Activated CD4-positive, alpha-beta T cell treated with anti-CD3 and anti-CD28 coated beads, Interleukin-2, amount 50 U/mL, for 1 hour (primary cell): ENCODE data around the gene MASP1.
"Not testable (repeated sequence)": the region's sequence is repeated elsewhere in the genome, so short reads cannot be mapped to it uniquely, and the experiment has no call there.

Experiments
- DNase-seq: peaks from one replicate; pipeline ENCODE4 v3.0.0-alpha.2; 2020

MASP1 gene

DNA sequence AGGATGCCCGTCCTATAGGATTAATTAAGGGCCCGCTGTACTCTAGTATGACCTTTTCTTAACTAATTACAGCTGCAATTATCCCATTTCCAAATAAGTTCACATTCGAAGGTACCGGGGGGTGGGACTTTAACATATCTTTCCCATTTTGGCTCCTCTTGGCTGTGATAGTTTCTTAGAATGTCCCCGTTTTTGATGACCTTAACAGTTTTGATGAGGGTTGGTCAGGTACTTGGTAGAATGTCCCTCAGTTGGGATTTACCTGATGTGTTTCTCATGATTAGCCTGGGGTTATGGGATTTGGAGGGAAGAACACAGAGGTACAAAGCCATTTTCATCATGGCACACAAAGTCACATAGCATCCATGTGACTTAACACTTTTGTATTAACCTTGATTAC lies 76.1 kb downstream of the MASP1 start:
- no peak for DNase-seq

DNA sequence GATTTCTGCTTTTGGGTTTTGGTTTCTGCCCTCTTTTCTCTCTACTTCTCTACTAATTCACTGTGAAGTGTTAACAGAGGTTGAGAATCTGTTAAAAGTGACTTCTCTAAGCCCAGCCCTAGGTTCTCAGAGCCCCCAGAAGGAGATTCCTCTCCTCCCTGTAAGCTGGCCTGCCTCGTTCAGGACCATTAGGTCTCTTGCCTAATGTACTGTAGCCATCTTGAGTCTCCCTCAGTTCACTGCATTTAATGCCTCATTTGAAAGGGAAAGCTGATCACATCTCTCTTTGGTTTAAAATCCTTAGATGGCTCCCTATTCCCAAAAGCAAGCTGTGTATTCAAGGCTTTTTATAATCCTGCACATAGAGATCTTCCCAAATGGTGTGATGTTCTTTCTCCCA lies 77.9 kb downstream of the MASP1 start:
- no peak for DNase-seq

DNA sequence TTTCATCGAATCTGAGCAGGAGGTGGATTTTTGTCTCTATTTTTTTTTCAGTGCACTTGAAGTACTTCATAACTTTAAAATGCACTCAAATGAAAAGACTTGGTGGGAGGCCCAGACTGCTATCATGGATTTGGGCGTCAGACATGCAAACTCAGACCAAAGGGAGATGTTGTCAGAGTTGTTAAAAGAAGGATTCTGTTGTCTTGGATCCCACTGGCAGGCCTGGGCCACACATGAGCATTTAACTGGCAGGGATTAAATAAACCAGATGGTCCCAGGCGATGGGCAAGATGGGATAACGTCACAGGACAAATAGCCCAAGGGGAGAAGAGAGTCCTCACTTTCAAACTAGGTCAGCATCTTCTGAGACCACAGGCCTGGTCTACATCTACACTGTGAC lies 78.8 kb downstream of the MASP1 start:
- no peak for DNase-seq

DNA sequence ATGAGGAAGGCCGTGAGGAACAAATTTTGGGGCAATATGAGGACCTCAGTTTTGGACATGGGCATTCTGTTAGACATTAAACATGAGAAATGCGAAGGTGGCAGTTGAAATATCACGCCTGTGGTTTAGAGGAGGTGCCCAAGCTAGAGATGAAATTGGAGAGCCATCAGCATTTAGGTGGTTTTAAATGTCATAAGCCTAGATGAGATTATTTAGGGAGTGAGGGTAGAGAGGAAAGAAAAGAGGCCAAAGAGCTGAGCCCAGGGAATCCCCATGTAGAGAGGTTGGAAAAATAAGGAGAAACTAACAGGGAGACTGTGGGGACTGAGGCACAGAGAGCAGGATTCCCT lies 79.4 kb downstream of the MASP1 start:
- no peak for DNase-seq

DNA sequence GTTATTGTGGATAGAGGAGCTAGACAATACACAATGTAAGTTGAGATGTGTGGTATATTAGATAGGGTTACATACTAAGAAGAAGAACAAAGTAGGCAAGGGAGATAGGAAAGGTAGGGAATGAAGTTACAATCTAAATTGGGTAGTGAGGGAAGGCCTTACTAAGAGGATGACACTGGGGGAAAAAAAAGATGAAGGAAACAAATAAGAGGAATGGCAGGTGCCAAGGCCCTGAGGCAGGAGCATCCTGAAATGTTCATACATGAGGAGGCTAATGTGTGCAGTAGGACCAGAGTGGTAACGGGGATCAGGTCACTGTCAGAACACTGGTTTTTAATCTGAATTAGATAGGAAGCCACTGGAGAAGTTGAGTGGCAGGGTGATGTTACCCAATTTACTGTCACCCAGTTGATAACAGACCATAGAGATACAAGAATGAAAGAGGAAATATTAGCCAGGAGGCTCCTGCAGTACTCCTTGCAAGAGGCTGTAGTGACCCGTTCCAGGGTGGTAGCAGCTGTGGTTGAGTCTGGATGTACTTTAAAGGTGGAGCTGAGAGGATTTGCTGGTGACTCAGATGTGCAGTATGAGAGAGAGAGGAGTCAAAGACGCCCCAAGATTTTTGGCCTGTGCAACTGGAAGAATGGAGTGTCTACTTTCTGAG lies 79.9 kb downstream of the MASP1 start:
- no peak for DNase-seq

DNA sequence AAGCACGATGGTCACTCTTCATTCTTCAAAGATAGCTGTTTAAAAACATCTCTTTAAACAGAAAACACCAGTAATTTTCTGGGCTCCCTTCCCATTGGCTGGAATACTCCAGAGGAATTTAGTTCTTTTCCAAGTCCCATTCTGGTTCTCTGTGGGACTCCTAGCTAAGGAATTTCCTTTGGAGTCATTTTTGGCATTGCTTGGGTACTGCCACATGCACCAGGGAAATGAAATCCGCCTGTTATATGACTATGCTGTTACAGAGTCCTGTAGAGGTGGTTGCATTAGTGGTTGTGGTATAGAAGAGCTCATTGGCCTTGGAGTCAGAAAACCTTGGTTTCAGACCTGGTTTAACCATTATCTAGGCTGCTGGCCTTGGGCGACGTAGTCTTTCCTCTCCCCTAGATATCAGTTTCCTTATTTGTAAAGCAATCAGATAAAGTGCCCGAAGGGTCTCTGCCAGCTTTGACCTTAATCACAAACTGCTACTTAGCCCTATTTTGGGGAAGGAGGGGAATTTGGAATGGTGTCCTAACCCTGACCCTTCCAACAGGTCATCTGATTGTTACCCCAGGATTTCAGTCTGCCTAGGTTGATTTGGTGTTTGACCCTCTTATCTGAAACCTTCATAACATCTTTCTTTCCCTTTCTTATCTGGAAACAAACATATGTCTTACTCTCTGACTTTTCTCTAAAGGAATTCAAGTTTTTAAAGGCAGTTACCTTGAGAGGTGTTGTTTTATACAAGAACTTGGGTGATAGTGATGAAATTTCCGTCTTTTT lies 80.8 kb downstream of the MASP1 start:
- DNase-seq: no peak

DNA sequence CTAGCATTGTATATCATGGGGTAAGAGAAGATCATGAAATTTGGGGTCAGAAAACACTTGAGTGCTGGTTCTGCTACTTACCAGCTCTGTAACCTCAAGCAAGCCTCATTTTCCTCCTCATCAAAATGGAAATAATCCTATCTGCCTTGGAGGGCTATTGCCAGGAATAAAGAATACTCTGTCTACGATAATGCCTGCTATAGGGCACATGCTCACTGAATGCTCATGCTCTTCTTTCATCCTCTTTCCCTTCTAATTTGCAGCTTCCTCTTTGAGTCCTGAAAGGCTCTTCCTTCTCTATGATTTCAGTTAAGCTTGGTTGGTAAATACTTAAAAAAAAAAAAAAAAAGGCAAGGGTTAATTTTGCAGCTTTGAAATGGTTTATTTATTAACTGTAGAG lies 81.4 kb downstream of the MASP1 start:
- DNase-seq: no peak

DNA sequence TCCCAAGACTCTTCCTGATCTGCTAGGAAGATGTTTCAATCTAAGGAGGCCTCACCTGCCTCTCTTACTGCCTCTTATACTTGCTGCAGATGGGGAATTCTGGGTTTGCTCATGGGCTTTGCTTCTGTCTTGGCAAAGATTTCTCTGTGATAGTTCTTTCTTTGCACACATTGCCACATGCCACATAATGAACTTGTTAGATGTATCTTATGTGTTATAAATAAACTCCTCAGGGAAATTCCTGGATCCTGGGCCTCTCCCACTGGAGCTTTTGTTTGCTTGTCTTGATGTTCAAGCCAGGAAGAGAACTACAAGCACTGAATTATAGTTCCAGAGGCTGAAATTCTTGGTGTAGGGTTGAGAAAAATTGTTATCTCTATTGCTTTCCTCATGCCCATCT lies 82.0 kb downstream of the MASP1 start:
- DNase-seq: no peak

DNA sequence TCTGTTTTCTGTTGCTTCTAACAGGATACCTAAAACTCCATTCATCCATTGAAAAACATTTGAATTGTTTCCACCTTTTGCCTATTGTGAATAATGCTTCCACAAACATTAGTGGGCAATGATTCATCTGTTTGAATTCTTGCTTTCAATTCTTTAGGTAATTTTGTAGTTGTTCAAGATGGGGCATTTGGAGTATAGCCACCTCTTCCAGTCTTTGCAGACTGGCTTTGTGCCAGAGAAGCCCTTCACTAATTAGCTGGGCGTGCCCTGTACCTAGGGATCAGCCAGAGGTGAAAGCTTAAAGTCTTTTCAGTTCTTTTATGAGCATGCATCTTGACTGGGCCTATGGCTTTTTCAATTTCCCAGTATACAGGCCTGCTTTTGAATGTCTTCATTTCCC lies 83.4 kb downstream of the MASP1 start:
- DNase-seq: no peak

DNA sequence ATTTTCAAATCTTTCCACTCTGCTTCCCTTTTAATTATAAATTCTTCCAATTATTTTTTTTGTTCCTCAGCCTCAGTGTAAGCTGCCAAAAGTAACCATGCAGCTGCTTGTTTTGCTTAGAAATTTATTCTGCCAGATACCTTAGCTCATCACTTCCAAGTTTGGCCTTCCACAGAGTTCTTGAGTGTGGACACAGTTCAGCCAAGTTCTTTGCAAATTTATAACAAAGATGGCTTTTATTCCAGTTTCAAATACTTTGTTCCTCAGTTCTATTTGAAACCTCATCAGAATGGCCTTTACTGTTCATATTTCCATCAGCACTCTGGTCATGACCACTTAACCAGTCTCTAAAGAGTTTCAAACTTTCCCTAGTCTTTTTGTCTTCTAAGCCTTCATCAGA lies 83.9 kb downstream of the MASP1 start:
- DNase-seq: no peak

DNA sequence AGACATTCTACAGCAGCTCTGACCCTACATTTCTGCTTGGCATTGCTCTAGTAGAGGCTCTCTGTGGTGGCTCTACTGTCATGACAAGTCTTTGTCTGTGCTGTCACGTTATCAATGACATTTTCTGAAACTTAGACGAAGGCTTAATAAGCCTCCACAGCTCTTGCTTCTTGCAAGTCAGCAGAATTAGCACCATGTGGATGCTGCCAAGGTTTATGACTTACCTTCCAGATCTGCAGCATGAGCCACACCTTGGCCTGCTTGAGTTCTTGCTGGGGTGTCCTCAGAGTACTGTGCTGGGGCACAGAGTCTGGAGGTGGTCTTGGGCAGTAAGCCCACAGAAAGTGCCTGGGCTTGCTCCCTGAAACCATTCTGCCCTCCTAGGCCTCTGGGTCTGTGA lies 84.5 kb downstream of the MASP1 start:
- no peak for DNase-seq

DNA sequence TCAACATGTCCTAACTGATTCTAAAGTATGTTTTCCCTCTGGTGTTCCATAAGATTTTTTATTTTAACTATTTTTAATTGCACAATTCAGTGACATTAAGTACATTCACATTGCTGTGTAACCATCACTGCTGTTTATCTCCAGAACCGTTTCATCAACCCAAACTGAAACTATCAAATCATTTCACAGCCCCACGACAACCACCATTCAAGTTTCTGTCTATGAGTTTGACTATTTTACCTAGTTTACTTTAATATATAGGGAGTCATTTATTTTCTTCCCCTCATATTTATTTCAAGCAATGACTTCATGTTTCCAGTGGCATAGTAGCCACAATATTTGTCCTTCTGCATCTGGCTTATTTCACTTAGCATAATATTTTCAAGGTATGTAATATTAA lies 85.9 kb downstream of the MASP1 start:
- no peak for DNase-seq

DNA sequence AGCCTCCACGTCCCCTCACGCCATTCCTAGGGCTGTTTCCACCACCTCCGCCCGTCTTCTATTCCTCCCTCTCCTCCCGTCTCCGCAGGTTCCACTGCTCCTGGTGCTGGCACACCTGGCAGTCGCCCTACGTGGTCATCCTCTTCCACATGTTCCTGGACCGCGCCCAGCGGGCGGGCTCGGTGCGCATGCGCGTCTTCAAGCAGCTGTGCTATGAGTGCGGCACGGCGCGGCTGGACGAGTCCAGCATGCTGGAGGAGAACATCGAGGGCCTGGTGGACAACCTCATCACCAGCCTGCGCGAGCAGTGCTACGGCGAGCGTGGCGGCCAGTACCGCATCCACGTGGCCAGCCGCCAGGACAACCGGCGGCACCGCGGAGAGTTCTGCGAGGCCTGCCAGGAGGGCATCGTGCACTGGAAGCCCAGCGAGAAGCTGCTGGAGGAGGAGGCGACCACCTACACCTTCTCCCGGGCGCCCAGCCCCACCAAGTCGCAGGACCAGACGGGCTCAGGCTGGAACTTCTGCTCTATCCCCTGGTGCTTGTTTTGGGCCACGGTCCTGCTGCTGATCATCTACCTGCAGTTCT lies 92.0 kb downstream of the MASP1 start:
- not testable (repeated sequence) for DNase-seq

DNA sequence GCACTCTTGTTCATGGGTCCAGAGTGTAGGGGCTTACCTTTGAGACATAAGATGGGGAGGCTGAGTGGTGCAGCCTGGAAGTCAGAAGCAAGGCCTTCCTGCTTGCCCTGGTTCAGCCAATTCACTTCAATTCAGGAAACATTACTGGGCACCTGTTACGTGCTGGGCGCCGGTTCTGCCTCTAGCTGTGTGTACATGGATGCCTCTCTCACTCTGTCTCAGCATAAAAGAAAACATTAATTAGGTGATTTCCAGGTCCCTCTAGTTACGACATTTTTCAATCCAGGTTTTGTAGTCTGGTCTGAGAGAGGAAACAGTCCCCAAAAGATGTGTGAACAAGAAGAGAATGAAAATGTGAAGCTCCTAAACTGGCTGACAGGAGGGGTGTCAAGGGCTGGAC lies 93.0 kb downstream of the MASP1 start:
- DNase-seq: no peak

DNA sequence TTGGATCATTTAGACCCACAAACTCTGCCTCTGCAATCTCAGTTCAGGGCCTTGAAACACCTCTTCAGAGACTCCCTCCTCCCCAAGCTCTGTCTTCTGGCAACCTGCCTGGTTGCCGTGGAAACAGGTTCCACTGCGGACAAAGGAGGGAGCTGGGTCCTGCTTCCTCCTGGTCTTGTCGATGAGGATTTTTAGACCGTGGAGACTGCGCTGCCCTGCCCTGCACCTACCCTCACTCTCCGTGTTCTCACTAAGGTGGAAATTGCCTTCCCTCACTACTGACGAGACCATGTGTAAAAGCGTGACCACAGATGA lies 94.2 kb downstream of the MASP1 start, which contains the start of gene RTP1:
Gene RTP1 (plus strand): TSS at position 152 of the 315 bp plus-strand sequence. CDS start 30 bp downstream, at position 182.
- DNase-seq: no peak

DNA sequence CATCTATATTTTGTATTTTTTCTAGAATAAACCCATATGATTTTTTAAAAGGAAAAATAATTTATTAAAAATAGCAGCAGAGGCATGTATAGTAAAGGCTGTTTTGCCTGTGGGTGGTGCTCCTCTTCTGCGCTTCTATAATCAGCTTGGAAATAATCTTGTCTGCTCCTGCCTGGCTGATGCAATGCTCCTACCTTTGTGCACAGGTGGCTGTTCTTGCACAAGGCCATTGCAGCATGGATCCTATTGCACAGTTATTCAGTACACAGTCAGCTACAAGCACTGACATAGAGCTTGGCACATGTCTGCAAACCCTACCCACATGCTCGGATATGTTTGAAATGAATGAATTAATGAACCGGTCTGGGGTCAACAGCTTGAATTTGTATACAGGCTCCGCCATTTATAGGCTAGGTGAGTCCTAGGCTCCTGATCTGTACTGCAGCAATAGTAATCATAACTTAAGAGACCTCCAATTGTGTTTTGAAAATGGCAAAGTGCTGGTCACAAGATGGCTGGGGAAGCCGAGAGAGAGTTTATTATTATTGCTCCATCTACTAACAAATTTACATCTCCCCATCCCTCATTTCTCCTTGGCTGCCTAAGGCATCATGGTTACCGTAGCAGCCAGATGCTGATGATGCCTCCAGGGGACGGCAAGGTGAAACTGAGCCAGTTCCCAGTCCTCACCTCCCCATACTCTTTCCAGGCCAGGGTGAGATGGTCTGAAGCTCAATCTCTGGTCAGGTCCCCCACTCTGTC lies 94.8 kb downstream of the MASP1 start:
- no peak for DNase-seq

DNA sequence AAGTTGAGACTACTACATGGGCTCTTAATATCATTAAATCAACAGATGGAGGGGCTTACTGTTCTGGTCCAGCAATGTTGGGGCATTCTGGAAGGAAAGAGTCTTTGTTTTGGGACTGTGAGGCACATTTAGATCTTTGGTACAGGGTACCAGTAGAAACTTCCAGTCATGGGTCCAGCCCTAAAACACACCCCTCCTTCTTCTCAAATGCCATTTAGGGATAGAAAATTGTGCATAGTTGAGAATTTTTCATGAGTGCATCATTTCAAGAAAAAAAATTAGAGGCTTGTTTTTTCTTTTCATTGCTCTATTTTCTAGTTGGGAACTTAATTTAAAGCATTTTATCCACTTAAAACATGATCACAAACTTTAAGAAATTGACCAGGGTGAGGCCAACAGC lies 98.4 kb downstream of the MASP1 start:
- DNase-seq: no peak

DNA sequence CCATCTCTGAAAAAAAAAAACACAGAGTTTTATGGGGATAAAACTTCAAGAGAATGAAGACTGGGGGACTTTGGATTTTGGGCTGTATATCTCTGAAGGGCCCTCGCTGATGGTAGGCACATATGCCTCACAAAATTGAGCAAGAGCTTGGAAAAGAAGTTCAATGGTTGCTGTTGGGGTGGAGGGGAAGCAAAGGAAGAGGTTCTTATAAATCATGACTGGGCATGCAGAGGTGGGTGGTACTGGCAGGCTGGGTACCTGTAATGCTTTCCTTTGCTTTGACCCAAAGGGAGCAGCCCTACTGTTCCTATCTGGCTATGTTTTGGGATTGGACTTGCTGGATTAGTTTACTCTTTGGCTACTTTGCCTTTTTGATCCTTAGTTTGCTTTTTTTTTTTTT lies 100.3 kb downstream of the MASP1 start:
- no peak for DNase-seq

DNA sequence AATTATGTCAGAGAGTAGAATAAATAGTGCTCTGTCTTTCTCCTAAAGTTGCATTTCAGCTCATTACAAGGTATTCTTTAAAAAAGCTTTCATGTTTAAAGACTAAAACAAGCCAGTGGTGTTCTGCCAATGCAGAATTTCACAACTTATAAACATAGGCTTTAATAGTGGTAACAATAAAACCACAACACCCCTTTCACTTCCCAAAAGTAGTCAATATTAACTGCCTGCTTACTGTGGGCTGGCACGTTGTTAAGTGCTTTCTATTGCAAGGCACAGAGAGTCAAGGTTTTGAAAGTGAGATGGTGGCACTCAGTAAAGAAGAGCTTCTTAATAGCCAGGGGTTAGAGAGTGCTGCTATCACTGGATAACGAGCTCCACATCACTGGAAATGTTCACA lies 102.6 kb downstream of the MASP1 start:
- no peak for DNase-seq

DNA sequence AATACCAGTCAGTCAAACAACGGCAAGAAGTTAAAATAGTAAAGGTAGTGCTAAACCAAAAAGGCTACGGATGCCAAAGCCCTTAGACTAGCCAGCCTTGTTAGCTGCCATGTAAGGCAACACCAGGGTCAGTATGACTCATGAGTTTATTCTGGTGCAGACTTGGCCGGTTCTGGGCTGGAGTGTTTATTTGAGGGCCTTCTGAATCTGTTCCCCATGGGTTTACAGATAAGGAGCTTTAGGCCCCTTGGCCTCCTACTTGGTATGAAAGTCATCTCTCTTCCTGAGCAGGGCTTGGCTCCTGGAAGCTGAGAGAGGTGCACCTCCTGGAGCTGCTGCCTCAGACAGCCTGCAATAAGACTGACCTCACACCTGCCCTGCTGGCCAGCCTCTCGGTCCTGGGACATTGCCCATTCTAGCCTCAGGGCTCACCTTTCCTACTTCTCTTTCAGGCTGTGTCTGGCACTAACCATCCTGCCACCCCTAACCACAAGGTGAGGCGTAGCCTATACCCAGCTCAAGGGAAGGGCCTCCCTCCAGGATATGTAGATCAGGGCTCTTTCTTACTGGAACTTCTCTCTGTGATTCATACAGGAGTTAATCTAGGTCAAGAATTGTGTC lies 104.6 kb downstream of the MASP1 start:
- no peak for DNase-seq

DNA sequence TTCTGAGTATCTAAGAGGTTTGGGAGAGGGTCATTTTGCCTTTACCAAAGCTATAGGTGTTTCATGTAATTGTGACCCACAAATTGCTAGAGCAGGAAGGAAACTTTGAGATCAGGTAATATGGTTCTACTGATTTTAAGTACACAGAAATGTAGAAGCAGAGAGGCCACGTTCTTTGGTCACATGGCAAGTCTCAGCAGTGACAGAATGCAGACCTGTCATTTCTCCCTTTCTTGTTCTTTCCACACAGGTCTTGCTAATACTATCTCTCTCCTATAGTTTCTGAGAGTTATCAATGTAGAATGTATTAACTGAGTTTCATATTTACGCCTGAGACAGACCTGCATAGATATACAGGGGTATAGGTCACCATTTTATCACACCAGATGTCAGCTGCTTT lies 105.2 kb downstream of the MASP1 start:
- DNase-seq: no peak

DNA sequence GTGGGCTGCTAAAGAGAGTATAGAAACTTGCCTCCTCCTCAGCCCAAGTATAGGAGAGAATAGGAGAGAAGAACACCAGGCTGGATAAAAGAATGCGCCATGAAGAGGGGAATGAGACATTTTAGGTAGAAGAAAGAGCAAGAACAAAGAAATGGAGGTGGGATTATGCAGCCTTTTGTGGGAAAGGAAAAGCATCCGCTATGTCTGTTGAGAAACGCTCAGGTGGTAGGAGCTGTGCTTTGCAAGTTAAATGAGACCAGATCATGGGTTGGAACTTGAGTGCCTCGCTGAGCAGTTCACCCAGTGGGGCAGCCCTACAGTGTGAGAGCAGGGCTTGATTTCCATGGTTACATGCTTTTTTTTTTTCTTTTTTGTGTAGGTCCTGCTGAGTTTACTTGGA lies 105.8 kb downstream of the MASP1 start:
- no peak for DNase-seq
